PC-3 (cell line): ENCODE measurements around the gene PLG. TPM values are rescaled to one million over a fixed set of nuclear protein-coding genes. Genes with fewer than 3 reads are reported as not detected.
"Not testable (repeated sequence)": the region's sequence is repeated elsewhere in the genome, so short reads cannot be mapped to it uniquely, and the experiment has no call there.

Experiments
- ATAC-seq: fragments of 200-7000 bp; cut with Tn5 transposase; 2 replicates; pipeline ENCODE4 v1.9.1; 2020; ENCODE audit warnings: mild to moderate bottlenecking, moderate library complexity
- BruUV-seq: library from RNA; stranded (reverse); fragments of 400-500 nt; replicated peaks from 2 replicates; lab custom pipeline; 2021; lab: Mats Ljungman, UMichigan
- CTCF ChIA-PET: fragments of 300-600 bp; sonication (Branson Sonifier 250); formaldehyde crosslinking; loops from one replicate; lab custom pipeline; 2022; ENCODE audit warnings: antibody characterized with exemption; lab: Charles Lee
- POLR2A ChIA-PET: fragments of 300-600 bp; sonication (Branson Sonifier 250); formaldehyde crosslinking; loops from one replicate; lab custom pipeline; 2022; ENCODE audit warnings: antibody characterized with exemption; ENCODE audit not compliant: unreplicated experiment; lab: Charles Lee
- DNase-seq: peaks from one replicate; pipeline ENCODE4 v3.0.0-alpha.2; 2015
- H2AFZ ChIP-seq: fragments of 300-600 bp; sonication (generic); 2 replicates; pipeline ENCODE4 v1.6.0; 2016; ENCODE audit warnings: antibody characterized with exemption, low read length
- H3F3A ChIP-seq: fragments of 300-600 bp; sonication (generic); one replicate; pipeline ENCODE4 v1.6.0; 2017; ENCODE audit warnings: antibody characterized with exemption, low read length, control low read depth, mild to moderate bottlenecking; ENCODE audit not compliant: unreplicated experiment
- H3K27ac ChIP-seq: fragments of 300-600 bp; sonication (generic); 2 replicates; pipeline ENCODE4 v1.5.1; 2016; ENCODE audit warnings: mild to moderate bottlenecking, low read length
- H3K27me3 ChIP-seq: fragments of 300-600 bp; sonication (generic); 2 replicates; pipeline ENCODE4 v1.6.1; 2016; ENCODE audit warnings: low read length, mixed read lengths
- H3K36me3 ChIP-seq: fragments of 300-600 bp; sonication (generic); 2 replicates; pipeline ENCODE4 v1.6.1; 2016; ENCODE audit warnings: low read depth, mixed run types, low read length, mixed read lengths
- H3K4me1 ChIP-seq: fragments of 300-600 bp; sonication (generic); 2 replicates; pipeline ENCODE4 v1.5.1; 2016; ENCODE audit warnings: low read length; ENCODE audit not compliant: insufficient read depth
- H3K4me2 ChIP-seq: fragments of 300-600 bp; sonication (generic); 2 replicates; pipeline ENCODE4 v1.6.0; 2016; ENCODE audit warnings: low read length
- H3K4me3 ChIP-seq: fragments of 300-600 bp; sonication (generic); 2 replicates; pipeline ENCODE4 v1.5.1; 2016; ENCODE audit warnings: mild to moderate bottlenecking, low read length, mixed read lengths
- H3K79me2 ChIP-seq: fragments of 300-600 bp; sonication (generic); 2 replicates; pipeline ENCODE4 v1.6.1; 2017; ENCODE audit warnings: low read length, mixed read lengths
- H3K9ac ChIP-seq: fragments of 300-600 bp; sonication (generic); 2 replicates; pipeline ENCODE4 v1.6.0; 2016; ENCODE audit warnings: mild to moderate bottlenecking, low read length
- H3K9me2 ChIP-seq: fragments of 300-600 bp; sonication (generic); replicated peaks from 2 replicates; pipeline ENCODE4 v1.6.1; 2016; ENCODE audit warnings: mixed run types, low read length, mixed read lengths
- H3K9me3 ChIP-seq: fragments of 300-600 bp; sonication (generic); 2 replicates; pipeline ENCODE4 v1.6.1; 2016; ENCODE audit warnings: low read length, mixed read lengths
- H4K20me1 ChIP-seq: fragments of 300-600 bp; sonication (generic); 2 replicates; pipeline ENCODE4 v1.6.1; 2016; ENCODE audit warnings: low read length, mixed read lengths
- EZH2 ChIP-seq: fragments of 300-600 bp; sonication (generic); IDR thresholded peaks from one replicate; pipeline ENCODE4 v1.6.1; 2017; ENCODE audit warnings: antibody characterized with exemption, mild to moderate bottlenecking, low read length; ENCODE audit not compliant: unreplicated experiment
- EZH2phosphoT487 ChIP-seq: fragments of 300-600 bp; sonication (generic); IDR thresholded peaks from 2 replicates; pipeline ENCODE4 v1.6.1; 2018; ENCODE audit warnings: mild to moderate bottlenecking, antibody characterized with exemption, low read length, borderline replicate concordance
- intact Hi-C: fragments of 100-400 bp; cut with micrococcal nuclease; formaldehyde crosslinking; loops from 2 replicates; pipeline ENCODE4 v1.9.0; 2023
- total RNA-seq: library from RNA; depleted of rRNA; stranded (reverse); fragments of >200 nt; gene quantifications from 2 replicates; pipeline ENCODE4 v1.2.3, GENCODE V29; 2014
- TF ChIP-seq, protein P1 (sequence below): fragments of 300-600 bp; sonication (generic); conservative IDR thresholded peaks from 2 replicates; pipeline ENCODE4 v1.5.1; 2017; ENCODE audit warnings: antibody characterized with exemption, low read depth, mild to moderate bottlenecking, low read length

PLG gene
- total RNA-seq, 1 experiment from 2014 or later: not detected

- H3K79me2 ChIP-seq: no peaks in the 10 kb centered on the region
- no peak for ATAC-seq
- no peak overlapping the region for H2AFZ ChIP-seq
- no peak for DNase-seq
- H3F3A ChIP-seq: no peaks in the 10 kb centered on the region
- no peak overlapping the region for H3K27ac ChIP-seq
- CTCF ChIA-PET: no interaction called here
- no peak for TF ChIP-seq EZH2
- TF ChIP-seq EZH2phosphoT487: no peak
- TF ChIP-seq, protein P1, sequence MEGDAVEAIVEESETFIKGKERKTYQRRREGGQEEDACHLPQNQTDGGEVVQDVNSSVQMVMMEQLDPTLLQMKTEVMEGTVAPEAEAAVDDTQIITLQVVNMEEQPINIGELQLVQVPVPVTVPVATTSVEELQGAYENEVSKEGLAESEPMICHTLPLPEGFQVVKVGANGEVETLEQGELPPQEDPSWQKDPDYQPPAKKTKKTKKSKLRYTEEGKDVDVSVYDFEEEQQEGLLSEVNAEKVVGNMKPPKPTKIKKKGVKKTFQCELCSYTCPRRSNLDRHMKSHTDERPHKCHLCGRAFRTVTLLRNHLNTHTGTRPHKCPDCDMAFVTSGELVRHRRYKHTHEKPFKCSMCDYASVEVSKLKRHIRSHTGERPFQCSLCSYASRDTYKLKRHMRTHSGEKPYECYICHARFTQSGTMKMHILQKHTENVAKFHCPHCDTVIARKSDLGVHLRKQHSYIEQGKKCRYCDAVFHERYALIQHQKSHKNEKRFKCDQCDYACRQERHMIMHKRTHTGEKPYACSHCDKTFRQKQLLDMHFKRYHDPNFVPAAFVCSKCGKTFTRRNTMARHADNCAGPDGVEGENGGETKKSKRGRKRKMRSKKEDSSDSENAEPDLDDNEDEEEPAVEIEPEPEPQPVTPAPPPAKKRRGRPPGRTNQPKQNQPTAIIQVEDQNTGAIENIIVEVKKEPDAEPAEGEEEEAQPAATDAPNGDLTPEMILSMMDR: no peak
- no peaks in the 10 kb centered on the region for H3K9me3 ChIP-seq
- no peak overlapping the region for H3K4me2 ChIP-seq
- intact Hi-C loops: no loop called here
- POLR2A ChIA-PET: no interaction called here
- no TSS peak for BruUV-seq
- no peak overlapping the region for H3K9ac ChIP-seq
- no peak overlapping the region for H3K4me3 ChIP-seq
- H3K36me3 ChIP-seq: no peaks in the 10 kb centered on the region
- H3K27me3 ChIP-seq: no peaks in the 10 kb centered on the region
- no peaks in the 10 kb centered on the region for H3K9me2 ChIP-seq
- H3K4me1 ChIP-seq: no peaks in the 10 kb centered on the region
- no peaks in the 10 kb centered on the region for H4K20me1 ChIP-seq
These were observed 4.2 kb upstream of the PLG start for GRCh38 chr6:160697826-160698225.

DNA sequence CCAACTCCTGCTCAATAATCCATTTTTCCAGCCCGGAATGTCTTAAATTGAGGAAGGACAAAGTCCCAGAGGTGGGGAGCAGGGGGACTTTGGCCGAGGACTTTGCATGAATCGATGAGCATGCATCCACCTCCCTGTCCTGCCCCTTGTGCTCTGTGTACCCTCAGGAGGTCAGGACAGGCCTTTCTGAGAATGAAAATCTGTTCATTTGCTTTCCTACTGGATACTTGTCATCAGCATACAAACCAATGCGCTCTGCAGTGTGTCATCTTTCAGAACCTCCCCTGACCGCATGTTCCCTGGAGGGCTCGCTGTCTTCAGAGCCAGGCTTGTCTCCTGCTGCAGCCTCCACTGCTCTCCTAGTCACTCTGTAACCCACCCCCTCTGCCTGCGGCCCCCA lies 2.6 kb downstream of the PLG start:
- H3F3A ChIP-seq, H3K9me2 ChIP-seq, BruUV-seq, H3K9ac ChIP-seq, H3K36me3 ChIP-seq, DNase-seq, intact Hi-C loops, H3K27ac ChIP-seq, H4K20me1 ChIP-seq, CTCF ChIA-PET, H3K4me1 ChIP-seq, H3K79me2 ChIP-seq, H3K4me3 ChIP-seq, H2AFZ ChIP-seq, H3K27me3 ChIP-seq, H3K9me3 ChIP-seq, POLR2A ChIA-PET, H3K4me2 ChIP-seq, ATAC-seq: not testable (repeated sequence)

GRCh38 chr6:160708993-160709392 lies 6.9 kb downstream of the PLG start:
- H3K9me2 ChIP-seq, H2AFZ ChIP-seq, H3K27ac ChIP-seq, H3K79me2 ChIP-seq, H3K36me3 ChIP-seq, ATAC-seq, H4K20me1 ChIP-seq, CTCF ChIA-PET, H3K4me3 ChIP-seq, H3K4me2 ChIP-seq, H3K9me3 ChIP-seq, H3K9ac ChIP-seq, H3F3A ChIP-seq, DNase-seq, POLR2A ChIA-PET, intact Hi-C loops, H3K27me3 ChIP-seq, BruUV-seq, H3K4me1 ChIP-seq: not testable (repeated sequence)

DNA sequence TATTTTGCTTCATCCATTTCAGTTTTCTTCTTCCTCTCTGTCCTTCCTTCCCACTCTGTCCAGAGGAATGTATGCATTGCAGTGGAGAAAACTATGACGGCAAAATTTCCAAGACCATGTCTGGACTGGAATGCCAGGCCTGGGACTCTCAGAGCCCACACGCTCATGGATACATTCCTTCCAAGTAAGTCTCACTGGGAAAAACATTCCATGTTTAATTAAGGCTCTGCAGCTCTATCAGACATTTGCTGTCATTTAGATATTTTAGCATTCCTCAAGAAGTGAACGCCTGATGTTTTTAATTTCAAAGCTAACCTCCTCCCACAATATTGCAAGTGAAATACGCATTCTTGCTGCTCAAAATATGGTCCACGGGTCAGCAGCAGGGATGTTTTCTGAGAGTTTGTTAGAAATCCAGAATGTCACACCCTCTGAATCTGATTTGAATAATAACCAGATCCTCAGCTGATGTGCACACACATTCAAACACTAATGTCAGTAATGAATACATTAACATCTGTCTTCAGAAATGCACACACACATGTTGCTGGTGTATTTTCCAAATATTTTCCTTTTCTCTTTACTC lies 12.8 kb downstream of the PLG start:
- BruUV-seq: no TSS peak
- CTCF ChIA-PET: no interaction called here

More for the DNA sequence above, 12.8 kb downstream of the PLG start:
- no peaks in the 10 kb centered on the region for H3K36me3 ChIP-seq
- no peaks in the 10 kb centered on the region for H3K4me1 ChIP-seq
- H3K79me2 ChIP-seq: no peaks in the 10 kb centered on the region
- TF ChIP-seq EZH2phosphoT487: no peak
- no peak overlapping the region for H3K9ac ChIP-seq
- POLR2A ChIA-PET: no interaction called here
- DNase-seq: no peak
- H3K9me2 ChIP-seq: no peaks in the 10 kb centered on the region
- ATAC-seq: no peak
- no peak overlapping the region for H3K4me3 ChIP-seq
- intact Hi-C loops: no loop called here
- H3K27me3 ChIP-seq: peaks cover 7% of the 10 kb centered on the region; the same call in 1 of the 2 replicates
- no peaks in the 10 kb centered on the region for H4K20me1 ChIP-seq
- no peak overlapping the region for H2AFZ ChIP-seq
- no peak overlapping the region for H3K27ac ChIP-seq
- H3K9me3 ChIP-seq: no peaks in the 10 kb centered on the region
- H3K4me2 ChIP-seq: no peak overlapping the region
- no peaks in the 10 kb centered on the region for H3F3A ChIP-seq
